Fibroblast of villous mesenchyme (primary cell): ENCODE results near the gene THRA. TPM values are rescaled to one million over a fixed set of nuclear protein-coding genes. Genes with fewer than 3 reads are reported as not detected.

Experiments used
- DNase-seq: peaks from one replicate; pipeline ENCODE4 v3.0.0-alpha.2; 2010; ENCODE audit warnings: low read depth
- H3K4me3 ChIP-seq: 2 replicates; pipeline ENCODE4 v1.5.1; 2011; ENCODE audit warnings: low read depth, mild to moderate bottlenecking, low read length
- total RNA-seq: library from RNA; depleted of rRNA; stranded (reverse); fragments of >200 nt; gene quantifications from 2 replicates; pipeline ENCODE4 v1.2.3, GENCODE V29; 2012
- TF ChIP-seq, protein P1 (sequence below): IDR thresholded peaks from 2 replicates; pipeline ENCODE4 v1.5.1; 2012; ENCODE audit warnings: low read depth, mild to moderate bottlenecking, low read length; ENCODE audit not compliant: insufficient read depth

The THRA gene
- total RNA-seq, 1 donor: 27.2 TPM

- TF ChIP-seq, protein P1, sequence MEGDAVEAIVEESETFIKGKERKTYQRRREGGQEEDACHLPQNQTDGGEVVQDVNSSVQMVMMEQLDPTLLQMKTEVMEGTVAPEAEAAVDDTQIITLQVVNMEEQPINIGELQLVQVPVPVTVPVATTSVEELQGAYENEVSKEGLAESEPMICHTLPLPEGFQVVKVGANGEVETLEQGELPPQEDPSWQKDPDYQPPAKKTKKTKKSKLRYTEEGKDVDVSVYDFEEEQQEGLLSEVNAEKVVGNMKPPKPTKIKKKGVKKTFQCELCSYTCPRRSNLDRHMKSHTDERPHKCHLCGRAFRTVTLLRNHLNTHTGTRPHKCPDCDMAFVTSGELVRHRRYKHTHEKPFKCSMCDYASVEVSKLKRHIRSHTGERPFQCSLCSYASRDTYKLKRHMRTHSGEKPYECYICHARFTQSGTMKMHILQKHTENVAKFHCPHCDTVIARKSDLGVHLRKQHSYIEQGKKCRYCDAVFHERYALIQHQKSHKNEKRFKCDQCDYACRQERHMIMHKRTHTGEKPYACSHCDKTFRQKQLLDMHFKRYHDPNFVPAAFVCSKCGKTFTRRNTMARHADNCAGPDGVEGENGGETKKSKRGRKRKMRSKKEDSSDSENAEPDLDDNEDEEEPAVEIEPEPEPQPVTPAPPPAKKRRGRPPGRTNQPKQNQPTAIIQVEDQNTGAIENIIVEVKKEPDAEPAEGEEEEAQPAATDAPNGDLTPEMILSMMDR: no peak
- DNase-seq: no peak
- H3K4me3 ChIP-seq: no peak overlapping the region
These were observed 44.3 kb upstream of the THRA start for GRCh38 chr17:40018211-40019121.

- DNase-seq: peak; percentile 73
- no peak overlapping the region for H3K4me3 ChIP-seq
- TF ChIP-seq, protein P1: no peak
These were observed 43.4 kb upstream of the THRA start for GRCh38 chr17:40019140-40019991.

- H3K4me3 ChIP-seq: no peak overlapping the region
- DNase-seq: no peak
- TF ChIP-seq, protein P1: no peak
These were observed 42.6 kb upstream of the THRA start for GRCh38 chr17:40020146-40020545.

DNA sequence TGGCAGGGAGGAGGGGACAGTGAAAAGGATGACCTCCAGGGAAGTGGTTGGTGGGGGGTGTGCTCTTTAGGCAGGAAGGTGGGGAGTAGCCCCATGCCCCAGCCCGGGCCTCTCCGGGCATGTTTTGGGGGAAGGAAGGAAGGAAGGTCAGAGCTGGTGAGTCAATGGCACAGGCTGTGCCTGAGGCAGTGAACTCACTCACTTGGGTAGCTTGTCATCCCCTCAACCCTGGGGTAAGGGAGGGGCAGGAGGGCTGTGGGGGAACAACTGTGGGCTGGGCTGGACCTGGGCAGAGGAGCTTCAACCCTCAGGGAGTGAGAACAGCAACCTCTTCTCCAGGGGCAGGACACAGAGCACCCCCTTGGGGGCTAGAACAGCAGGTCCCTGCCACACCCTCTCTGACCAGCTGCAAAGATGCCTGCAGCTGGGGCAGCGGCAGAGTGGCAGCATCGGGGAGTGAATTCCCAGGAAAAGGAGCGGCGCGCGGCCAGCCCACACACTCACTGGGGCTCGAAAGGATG, 41.3 kb upstream of the THRA start:
- DNase-seq: peak; percentile 41
- TF ChIP-seq, protein P1: no peak
- H3K4me3 ChIP-seq: no peak overlapping the region

GRCh38 chr17:40022497-40022896, 40.3 kb upstream of the THRA start:
- no peak for DNase-seq
- H3K4me3 ChIP-seq: no peak overlapping the region
- TF ChIP-seq, protein P1: no peak

- H3K4me3 ChIP-seq: no peak overlapping the region
- TF ChIP-seq, protein P1: no peak
- DNase-seq: no peak
These were observed 39.7 kb upstream of the THRA start for GRCh38 chr17:40022961-40023541.
